ENCODE results near the gene SPINT1.

The SPINT1 gene

GRCh38 chr15:40889112-40889511 is 45.3 kb downstream of the SPINT1 start:
- no peak overlapping the region for H3K9ac ChIP-seq
- H3K4me1 ChIP-seq = peaks cover 5% of the 10 kb centered on the region
- no peak overlapping the region for H3K4me2 ChIP-seq (ENCODE audit: low read length)
- no peak overlapping the region for H3K27ac ChIP-seq
- no peaks in the 10 kb centered on the region for H3K79me2 ChIP-seq
- no peaks in the 10 kb centered on the region for H3K36me3 ChIP-seq (ENCODE audit: control insufficient read depth, insufficient read depth, low read length)
- no peaks in the 10 kb centered on the region for H3K27me3 ChIP-seq (ENCODE audit: control insufficient read depth, insufficient read depth, low read length)
- no peaks in the 10 kb centered on the region for H3K9me3 ChIP-seq (ENCODE audit: control insufficient read depth, low read length)
- TF ChIP-seq, protein P1, sequence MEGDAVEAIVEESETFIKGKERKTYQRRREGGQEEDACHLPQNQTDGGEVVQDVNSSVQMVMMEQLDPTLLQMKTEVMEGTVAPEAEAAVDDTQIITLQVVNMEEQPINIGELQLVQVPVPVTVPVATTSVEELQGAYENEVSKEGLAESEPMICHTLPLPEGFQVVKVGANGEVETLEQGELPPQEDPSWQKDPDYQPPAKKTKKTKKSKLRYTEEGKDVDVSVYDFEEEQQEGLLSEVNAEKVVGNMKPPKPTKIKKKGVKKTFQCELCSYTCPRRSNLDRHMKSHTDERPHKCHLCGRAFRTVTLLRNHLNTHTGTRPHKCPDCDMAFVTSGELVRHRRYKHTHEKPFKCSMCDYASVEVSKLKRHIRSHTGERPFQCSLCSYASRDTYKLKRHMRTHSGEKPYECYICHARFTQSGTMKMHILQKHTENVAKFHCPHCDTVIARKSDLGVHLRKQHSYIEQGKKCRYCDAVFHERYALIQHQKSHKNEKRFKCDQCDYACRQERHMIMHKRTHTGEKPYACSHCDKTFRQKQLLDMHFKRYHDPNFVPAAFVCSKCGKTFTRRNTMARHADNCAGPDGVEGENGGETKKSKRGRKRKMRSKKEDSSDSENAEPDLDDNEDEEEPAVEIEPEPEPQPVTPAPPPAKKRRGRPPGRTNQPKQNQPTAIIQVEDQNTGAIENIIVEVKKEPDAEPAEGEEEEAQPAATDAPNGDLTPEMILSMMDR (IDR thresholded peaks at IDR 0.05) = no peak
- no peak overlapping the region for H3K4me3 ChIP-seq (ENCODE audit: low read depth, low read length)
- no peak overlapping the region for H2AFZ ChIP-seq

DNA sequence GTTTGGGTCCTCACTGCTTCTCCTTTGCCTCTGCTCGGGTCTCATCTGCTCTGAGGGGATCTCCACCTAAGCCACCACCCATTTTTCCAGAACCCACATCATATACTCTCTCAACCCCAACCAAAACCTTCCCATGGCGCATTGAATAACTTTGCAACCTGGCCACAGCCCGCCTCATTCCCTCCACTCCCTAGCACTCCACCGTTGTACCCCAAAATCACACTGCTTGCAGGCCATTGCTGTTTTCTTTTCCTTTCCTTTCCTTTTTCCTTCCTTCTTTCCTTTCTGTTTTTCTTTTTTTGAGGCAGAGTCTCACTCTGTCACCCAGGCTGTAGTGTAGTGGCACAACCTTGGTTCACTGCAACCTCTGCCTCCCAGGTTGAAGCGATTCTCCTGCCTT is 47.3 kb downstream of the SPINT1 start:
- Histone ChIP-seq H3K36me3 (ENCODE audit: control insufficient read depth, insufficient read depth, low read length) (no peaks in the 10 kb centered on the region), H3K4me1 (peaks cover 5% of the 10 kb centered on the region), H3K4me2 (ENCODE audit: low read length) (no peak overlapping the region), H3K27me3 (ENCODE audit: control insufficient read depth, insufficient read depth, low read length) (no peaks in the 10 kb centered on the region), H3K79me2 (no peaks in the 10 kb centered on the region), H3K4me3 (ENCODE audit: low read depth, low read length) (no peak overlapping the region), H2AFZ (no peak overlapping the region), H3K9ac (no peak overlapping the region), H3K9me3 (ENCODE audit: control insufficient read depth, low read length) (no peaks in the 10 kb centered on the region), H3K27ac (no peak overlapping the region)
- TF ChIP-seq, protein P1 (IDR thresholded peaks at IDR 0.05) = no peak

- no peaks in the 10 kb centered on the region for H3K9me3 ChIP-seq (ENCODE audit: control insufficient read depth, low read length)
- H2AFZ ChIP-seq = peak overlapping the region; percentile 69
- no peak overlapping the region for H3K9ac ChIP-seq
- H3K36me3 ChIP-seq (ENCODE audit: control insufficient read depth, insufficient read depth, low read length) = no peaks in the 10 kb centered on the region
- no peaks in the 10 kb centered on the region for H3K27me3 ChIP-seq (ENCODE audit: control insufficient read depth, insufficient read depth, low read length)
- no peak overlapping the region for H3K4me2 ChIP-seq (ENCODE audit: low read length)
- TF ChIP-seq, protein P1 (IDR thresholded peaks at IDR 0.05) = peak; percentile 67
- H3K4me1 ChIP-seq = peaks cover 5% of the 10 kb centered on the region
- H3K4me3 ChIP-seq (ENCODE audit: low read depth, low read length) = no peak overlapping the region
- no peaks in the 10 kb centered on the region for H3K79me2 ChIP-seq
- H3K27ac ChIP-seq = no peak overlapping the region
These were observed 48.1 kb downstream of the SPINT1 start for GRCh38 chr15:40891810-40892446.

GRCh38 chr15:40892447-40893012 is 48.7 kb downstream of the SPINT1 start:
- Histone ChIP-seq H3K27ac (no peak overlapping the region), H3K4me2 (ENCODE audit: low read length) (no peak overlapping the region), H3K36me3 (ENCODE audit: control insufficient read depth, insufficient read depth, low read length) (no peaks in the 10 kb centered on the region), H3K4me3 (ENCODE audit: low read depth, low read length) (no peak overlapping the region), H2AFZ (no peak overlapping the region), H3K4me1 (peaks cover 5% of the 10 kb centered on the region), H3K79me2 (no peaks in the 10 kb centered on the region), H3K27me3 (ENCODE audit: control insufficient read depth, insufficient read depth, low read length) (no peaks in the 10 kb centered on the region), H3K9me3 (ENCODE audit: control insufficient read depth, low read length) (no peaks in the 10 kb centered on the region), H3K9ac (no peak overlapping the region)
- TF ChIP-seq, protein P1 (IDR thresholded peaks at IDR 0.05) = no peak
